OCI-LY3 (cell line): Measurements from ENCODE around the gene CTDSP1.

ENCODE experiments used
- H2AFZ ChIP-seq: fragments of 200-600, 300-600 bp; shearing (Covaris generic); 2 replicates; pipeline ENCODE4 v1.6.0; 2014; ENCODE audit warnings: antibody characterized with exemption, low read depth, low read length
- H3K27ac ChIP-seq: fragments of 200-600, 300-600 bp; sonication (generic); 2 replicates; pipeline ENCODE4 v1.5.1; 2014; ENCODE audit warnings: mild to moderate bottlenecking, low read length, moderate library complexity, mixed read lengths
- H3K27me3 ChIP-seq: fragments of 200-600, 300-600 bp; sonication (generic); 2 replicates; pipeline ENCODE4 v1.6.1; 2014; ENCODE audit warnings: low read depth, low read length, mixed read lengths
- H3K36me3 ChIP-seq: fragments of 200-600, 300-600 bp; sonication (generic); replicated peaks from 2 replicates; pipeline ENCODE3; 2014; ENCODE audit warnings: low read depth, low read length, mixed read lengths
- H3K4me1 ChIP-seq: fragments of 300-600, 200-600 bp; sonication (generic); 2 replicates; pipeline ENCODE4 v1.6.1; 2014; ENCODE audit warnings: low read length, mixed read lengths
- H3K4me2 ChIP-seq: fragments of 200-600, 300-600 bp; sonication (generic); 2 replicates; pipeline ENCODE4 v1.6.1; 2014; ENCODE audit warnings: low read length, mixed read lengths
- H3K4me3 ChIP-seq: fragments of 300-600, 200-600 bp; sonication (generic); 2 replicates; pipeline ENCODE4 v1.5.1; 2014; ENCODE audit warnings: antibody characterized with exemption, mild to moderate bottlenecking, low read length, moderate library complexity
- H3K79me2 ChIP-seq: fragments of 300-600, 200-600 bp; shearing (Covaris generic); 2 replicates; pipeline ENCODE4 v1.6.1; 2014; ENCODE audit warnings: mild to moderate bottlenecking, low read length, mixed read lengths
- H3K9ac ChIP-seq: fragments of 300-600, 200-600 bp; shearing (Covaris generic); 2 replicates; pipeline ENCODE4 v1.6.0; 2014; ENCODE audit warnings: mild to moderate bottlenecking, low read length, moderate library complexity
- H3K9me3 ChIP-seq: fragments of 200-600, 300-600 bp; shearing (Covaris generic); 2 replicates; pipeline ENCODE4 v1.6.1; 2014; ENCODE audit warnings: low read length, mixed read lengths; ENCODE audit not compliant: insufficient read depth
- H4K20me1 ChIP-seq: fragments of 200-600, 300-600 bp; sonication (generic); 2 replicates; pipeline ENCODE4 v1.6.1; 2016; ENCODE audit warnings: low read length, mixed read lengths; ENCODE audit not compliant: insufficient read depth
- CTCF ChIP-seq: fragments of 200-600, 300-600 bp; sonication (generic); IDR thresholded peaks from 2 replicates; pipeline ENCODE4 v1.5.1; 2014; ENCODE audit warnings: antibody characterized with exemption, low read length, low read depth
- EZH2phosphoT487 ChIP-seq: fragments of 200-600 bp; shearing (Covaris generic); IDR thresholded peaks from 2 replicates; pipeline ENCODE4 v1.6.1; 2018; ENCODE audit warnings: antibody characterized with exemption, mixed run types, low read depth

CTDSP1 gene

GRCh38 chr2:218374795-218375194, 24.9 kb upstream of the CTDSP1 start:
- no peaks in the 10 kb centered on the region for H3K27me3 ChIP-seq
- no peak for TF ChIP-seq CTCF
- no peak overlapping the region for H3K4me2 ChIP-seq
- no peaks in the 10 kb centered on the region for H4K20me1 ChIP-seq
- no peaks in the 10 kb centered on the region for H3K36me3 ChIP-seq
- no peak overlapping the region for H3K9ac ChIP-seq
- peaks cover 14% of the 10 kb centered on the region for H3K4me1 ChIP-seq
- no peaks in the 10 kb centered on the region for H3K79me2 ChIP-seq
- no peak overlapping the region for H3K27ac ChIP-seq
- H2AFZ ChIP-seq: no peak overlapping the region
- H3K4me3 ChIP-seq: no peak overlapping the region
- no peaks in the 10 kb centered on the region for H3K9me3 ChIP-seq

- Histone ChIP-seq H2AFZ (no peak overlapping the region), H3K79me2 (no peaks in the 10 kb centered on the region), H3K4me1 (peaks cover 10% of the 10 kb centered on the region), H3K9ac (no peak overlapping the region), H3K4me3 (no peak overlapping the region), H3K9me3 (no peaks in the 10 kb centered on the region), H3K36me3 (no peaks in the 10 kb centered on the region), H3K27me3 (no peaks in the 10 kb centered on the region), H3K27ac (no peak overlapping the region), H3K4me2 (no peak overlapping the region), H4K20me1 (no peaks in the 10 kb centered on the region)
- no peak for TF ChIP-seq CTCF
These were observed 24.5 kb upstream of the CTDSP1 start for GRCh38 chr2:218375212-218375611.

GRCh38 chr2:218378053-218378452, 21.6 kb upstream of the CTDSP1 start:
- no peaks in the 10 kb centered on the region for H3K4me1 ChIP-seq
- H3K27me3 ChIP-seq: no peaks in the 10 kb centered on the region
- no peaks in the 10 kb centered on the region for H4K20me1 ChIP-seq
- no peak overlapping the region for H3K27ac ChIP-seq
- H3K4me2 ChIP-seq: no peak overlapping the region
- TF ChIP-seq EZH2phosphoT487 (no peak), CTCF (no peak)
- no peaks in the 10 kb centered on the region for H3K9me3 ChIP-seq
- H3K4me3 ChIP-seq: no peak overlapping the region
- no peaks in the 10 kb centered on the region for H3K36me3 ChIP-seq
- no peak overlapping the region for H2AFZ ChIP-seq
- no peak overlapping the region for H3K9ac ChIP-seq
- H3K79me2 ChIP-seq: no peaks in the 10 kb centered on the region

- Histone ChIP-seq H3K79me2 (no peaks in the 10 kb centered on the region), H3K4me3 (no peak within 1 kb of the TSS), H3K36me3 (no peaks in the 10 kb centered on the region), H4K20me1 (no peaks in the 10 kb centered on the region), H3K27ac (no peak within 1 kb of the TSS), H3K4me2 (no peak within 1 kb of the TSS), H2AFZ (no peak within 1 kb of the TSS), H3K4me1 (no peaks in the 10 kb centered on the region), H3K9me3 (no peaks in the 10 kb centered on the region), H3K9ac (no peak within 1 kb of the TSS), H3K27me3 (no peaks in the 10 kb centered on the region)
- TF ChIP-seq CTCF: no peak
- TF ChIP-seq EZH2phosphoT487: no peak
These were observed 17.7 kb upstream of the CTDSP1 start, which contains the start of gene SLC11A1 for GRCh38 chr2:218381916-218382366. SLC11A1 (plus strand) TSS chr2:218382273; CDS start chr2:218382369, 96 bp downstream.
